ENCODE measurements around the gene CHPF. TPM values are rescaled to one million over a fixed set of nuclear protein-coding genes. Genes with fewer than 3 reads are reported as not detected.

Gene CHPF
- total RNA-seq (2014; rRNA removed; shearing (Covaris generic)), result 93.9 and 111 TPM in 2 replicates
- polyA plus RNA-seq (2015; cell fraction: cytosol; rRNA removed), result 319 and 330 TPM in 2 replicates
- polyA plus RNA-seq (2015; cell fraction: nucleus; rRNA removed), result 28.6 and 45.7 TPM in 2 replicates

- in situ Hi-C loops (cut with HindIII; ENCODE audit: low pct_unique_long_range_greater_than_20kb, low sequenced_read_pairs), result no loop called here
- peak; percentile 97 for DNase-seq (ENCODE audit: low read depth, low spot score)
Observed at GRCh38 chr2:219543596-219544358, at the start of gene CHPF, which contains the start of gene TMEM198. CHPF (minus strand) TSS chr2:219543809; CDS start chr2:219543538, 271 bp downstream. TMEM198 (plus strand) TSS chr2:219544028; CDS start chr2:219544728, 700 bp downstream.

- no peak for DNase-seq (ENCODE audit: low read depth, low spot score)
- in situ Hi-C loops (cut with HindIII; ENCODE audit: low pct_unique_long_range_greater_than_20kb, low sequenced_read_pairs), result no loop called here
Observed at GRCh38 chr2:219593154-219593553, 49.5 kb upstream of the CHPF start.

- in situ Hi-C loops (cut with HindIII; ENCODE audit: low pct_unique_long_range_greater_than_20kb, low sequenced_read_pairs), result no loop called here
- no peak for DNase-seq (ENCODE audit: low read depth, low spot score)
Observed at GRCh38 chr2:219592736-219593135, 49.1 kb upstream of the CHPF start.

GRCh38 chr2:219591091-219591490 is 47.5 kb upstream of the CHPF start:
- DNase-seq (ENCODE audit: low read depth, low spot score), result no peak
- in situ Hi-C loops (cut with HindIII; ENCODE audit: low pct_unique_long_range_greater_than_20kb, low sequenced_read_pairs), result no loop called here

GRCh38 chr2:219581346-219581745 is 37.7 kb upstream of the CHPF start:
- in situ Hi-C loops (cut with HindIII; ENCODE audit: low pct_unique_long_range_greater_than_20kb, low sequenced_read_pairs), result no loop called here
- no peak for DNase-seq (ENCODE audit: low read depth, low spot score)

- in situ Hi-C loops (cut with HindIII; ENCODE audit: low pct_unique_long_range_greater_than_20kb, low sequenced_read_pairs), result no loop called here
- no peak for DNase-seq (ENCODE audit: low read depth, low spot score)
Observed at GRCh38 chr2:219578811-219579613, 35.4 kb upstream of the CHPF start.

- in situ Hi-C loops (cut with HindIII; ENCODE audit: low pct_unique_long_range_greater_than_20kb, low sequenced_read_pairs), result no loop called here
- peak; percentile 66 for DNase-seq (ENCODE audit: low read depth, low spot score)
Observed at GRCh38 chr2:219576505-219577388, 33.1 kb upstream of the CHPF start.

GRCh38 chr2:219575566-219576504 is 32.2 kb upstream of the CHPF start:
- in situ Hi-C loops (cut with HindIII; ENCODE audit: low pct_unique_long_range_greater_than_20kb, low sequenced_read_pairs), result no loop called here

GRCh38 chr2:219574484-219575311 is 31.1 kb upstream of the CHPF start:
- in situ Hi-C loops (cut with HindIII; ENCODE audit: low pct_unique_long_range_greater_than_20kb, low sequenced_read_pairs), result no loop called here
- no peak for DNase-seq (ENCODE audit: low read depth, low spot score)

More at GRCh38 chr2:219575566-219576504, 32.2 kb upstream of the CHPF start:
- no peak for DNase-seq (ENCODE audit: low read depth, low spot score)

- no peak for DNase-seq (ENCODE audit: low read depth, low spot score)
- in situ Hi-C loops (cut with HindIII; ENCODE audit: low pct_unique_long_range_greater_than_20kb, low sequenced_read_pairs), result no loop called here
Observed at GRCh38 chr2:219573166-219573565, 29.6 kb upstream of the CHPF start.

GRCh38 chr2:219572237-219573001 is 28.8 kb upstream of the CHPF start, which contains the start of gene INHA:
INHA (plus strand) TSS chr2:219572310; CDS start chr2:219572375, 65 bp downstream.
- no peak for DNase-seq (ENCODE audit: low read depth, low spot score)
- in situ Hi-C loops (cut with HindIII; ENCODE audit: low pct_unique_long_range_greater_than_20kb, low sequenced_read_pairs), result no loop called here

GRCh38 chr2:219571311-219572236 is 28.0 kb upstream of the CHPF start, which contains the start of gene OBSL1:
OBSL1 (minus strand) TSS chr2:219571539; CDS start chr2:219571232, 307 bp downstream.
- DNase-seq (ENCODE audit: low read depth, low spot score), result peak; percentile 57
- in situ Hi-C loops (cut with HindIII; ENCODE audit: low pct_unique_long_range_greater_than_20kb, low sequenced_read_pairs), result no loop called here

GRCh38 chr2:219570924-219571310 is 27.3 kb upstream of the CHPF start:
- DNase-seq (ENCODE audit: low read depth, low spot score), result no peak

More at GRCh38 chr2:219570924-219571310, 27.3 kb upstream of the CHPF start:
- in situ Hi-C loops (cut with HindIII; ENCODE audit: low pct_unique_long_range_greater_than_20kb, low sequenced_read_pairs), result no loop called here
